HS-27A (cell line): ENCODE measurements around the gene CASTOR1.
"Not testable (repeated sequence)": the region's sequence is repeated elsewhere in the genome, so short reads cannot be mapped to it uniquely, and the experiment has no call there.

ENCODE experiments used
- DNase-seq: peaks from one replicate; pipeline ENCODE4 v3.0.0-alpha.2; 2012; ENCODE audit warnings: low read depth, missing footprints

The CASTOR1 gene

DNA sequence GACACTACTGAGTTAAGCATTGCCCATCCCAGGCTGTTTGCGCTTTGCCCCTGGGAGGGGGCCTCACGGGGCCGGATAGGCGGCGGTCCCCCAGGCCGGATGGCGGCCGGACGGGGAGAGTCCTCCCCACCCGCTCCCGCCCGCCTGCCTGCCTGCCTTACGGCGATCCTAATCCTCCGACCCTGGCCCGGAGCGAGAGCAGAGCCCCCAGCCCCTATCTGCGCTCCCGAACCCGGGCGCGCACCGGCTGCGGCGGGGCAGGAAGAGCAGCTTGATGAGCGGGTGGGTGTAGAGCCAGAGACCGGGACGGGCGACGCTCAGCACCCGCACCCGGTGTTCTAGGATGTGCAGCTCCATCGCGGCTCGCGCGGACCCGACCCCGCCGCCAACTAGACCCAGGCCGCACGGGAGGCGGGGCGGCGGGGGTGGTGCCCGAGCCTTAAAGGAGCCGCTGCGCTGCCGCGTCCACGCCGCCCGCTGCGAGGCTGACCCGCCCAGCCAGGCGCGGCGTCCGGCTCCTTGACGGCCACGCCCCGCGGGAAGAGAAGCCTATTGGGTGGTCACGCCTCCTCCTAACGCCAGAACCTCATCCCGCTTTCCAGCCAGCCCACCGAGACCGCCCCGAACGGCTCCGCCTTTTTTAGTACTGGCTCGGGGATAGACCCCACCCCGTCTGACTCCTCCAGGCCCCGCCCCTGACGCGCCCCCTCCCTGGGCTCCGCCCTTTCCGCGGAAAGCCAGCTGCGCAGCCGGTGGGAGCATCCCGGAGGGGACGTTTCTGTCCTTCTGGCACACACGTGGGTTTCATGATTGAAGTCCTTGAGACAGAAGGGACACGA, at the start of gene CASTOR1:
CASTOR1 (minus strand) TSS at position 365 of the 839 bp plus-strand sequence; CDS start at position 357, 8 bp downstream.
- DNase-seq, result peak; percentile 87

DNA sequence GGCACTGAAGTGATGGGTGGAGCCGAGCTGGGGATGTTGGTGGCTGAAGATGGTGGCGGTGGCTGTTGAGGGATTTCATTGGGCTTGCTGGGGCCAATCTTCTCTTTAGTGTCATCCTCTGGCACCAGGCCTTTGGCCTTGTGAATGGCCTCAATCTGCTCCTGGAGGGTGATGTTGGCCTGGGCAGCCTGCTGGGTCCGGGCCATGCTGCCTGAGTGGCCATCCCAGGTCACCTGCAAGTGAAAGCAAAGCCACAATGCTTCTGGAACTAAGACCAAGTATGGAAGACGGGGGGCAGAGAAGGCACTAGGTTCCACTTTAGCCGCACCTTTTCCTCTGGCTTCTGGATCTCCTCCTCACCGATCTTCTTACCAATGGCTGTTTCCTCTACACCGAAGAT, 49.5 kb upstream of the CASTOR1 start:
- no peak for DNase-seq

DNA sequence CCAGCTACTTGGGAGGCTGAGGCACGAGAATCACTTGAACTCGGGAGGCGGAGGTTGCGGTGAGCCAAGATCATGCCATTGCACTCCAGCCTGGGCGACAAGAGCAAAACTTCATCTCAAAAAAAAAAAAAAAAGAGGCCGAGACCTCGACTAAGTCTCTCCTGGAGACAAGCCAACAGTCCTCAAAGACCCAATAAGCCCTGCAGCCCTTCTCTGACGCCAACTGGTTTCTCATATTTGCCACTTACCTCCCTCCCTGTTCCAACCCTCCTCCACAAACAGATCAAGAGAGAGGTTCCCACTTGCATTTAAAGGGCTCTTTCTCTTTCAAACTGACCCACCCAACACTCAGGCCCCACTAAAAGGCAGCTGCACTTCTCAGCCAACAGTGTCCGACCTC, 49.0 kb upstream of the CASTOR1 start:
- DNase-seq, result not testable (repeated sequence)

DNA sequence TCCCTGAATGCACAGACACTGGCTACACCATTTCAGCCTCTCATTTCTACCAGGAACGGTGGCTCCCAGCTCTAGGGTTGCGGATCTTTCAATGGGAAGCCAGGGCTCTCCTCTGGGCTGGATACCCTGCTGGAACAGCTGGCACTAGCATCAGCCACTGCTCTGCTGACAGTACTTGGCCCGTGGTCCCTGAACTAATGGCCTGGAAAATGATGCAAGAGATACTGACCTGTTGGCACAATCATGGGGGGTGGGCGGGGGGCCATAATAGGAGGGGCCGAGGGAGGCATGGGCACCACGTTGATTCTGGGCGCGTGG, 48.1 kb upstream of the CASTOR1 start:
- DNase-seq, result no peak

DNA sequence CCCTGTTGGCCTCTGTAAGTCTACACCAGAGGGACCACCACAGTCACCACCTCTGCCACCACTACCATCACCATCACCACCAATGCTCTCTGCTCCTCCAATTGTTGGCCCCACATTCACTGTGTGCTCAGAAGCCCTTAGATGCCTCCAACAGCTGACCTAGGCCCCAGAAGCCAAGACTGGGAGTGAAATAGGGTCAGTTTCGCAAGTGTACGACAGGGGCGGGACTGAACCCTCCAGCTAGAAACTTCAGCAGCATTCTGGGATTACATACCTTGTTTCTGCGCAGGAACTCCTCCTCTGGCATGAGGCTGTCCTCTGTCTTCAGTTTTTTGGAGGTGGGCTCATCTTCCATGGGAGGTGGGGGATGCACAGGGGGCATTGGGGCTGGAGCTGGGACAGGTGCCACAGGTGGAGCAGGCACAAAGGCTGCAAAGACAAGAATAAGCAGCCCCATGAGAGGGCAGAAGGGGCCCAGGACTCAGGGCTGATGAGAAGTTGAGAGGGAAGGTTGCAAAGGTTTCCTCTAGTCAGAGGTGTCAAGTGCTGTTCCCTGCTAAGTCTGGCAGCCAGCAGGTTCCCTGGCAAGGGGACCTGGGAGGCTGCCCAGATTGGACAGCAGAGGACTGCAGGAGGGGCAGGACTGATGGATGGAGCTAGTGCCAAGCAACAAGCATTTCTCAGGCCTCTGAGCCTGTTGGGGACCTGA, 47.6 kb upstream of the CASTOR1 start:
- no peak for DNase-seq

DNA sequence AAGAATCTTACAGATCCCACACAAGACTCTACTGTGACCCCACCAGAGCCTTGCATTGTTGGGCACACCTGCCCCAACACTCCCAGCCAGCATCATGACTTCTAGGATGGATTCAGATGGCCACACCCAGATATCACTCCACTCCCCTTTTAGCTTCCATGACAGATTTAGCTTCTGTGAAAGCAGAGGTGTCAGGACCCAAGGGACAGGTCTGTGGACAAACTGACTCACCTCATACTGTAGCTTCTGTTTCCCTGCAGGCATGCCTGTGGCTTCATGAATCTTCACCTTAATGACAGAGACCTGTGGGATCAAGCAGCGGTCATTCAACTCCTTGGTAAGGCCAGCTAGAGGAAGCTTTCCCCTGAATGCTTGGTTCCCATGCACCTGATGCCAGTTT, 45.9 kb upstream of the CASTOR1 start:
- DNase-seq, result no peak

DNA sequence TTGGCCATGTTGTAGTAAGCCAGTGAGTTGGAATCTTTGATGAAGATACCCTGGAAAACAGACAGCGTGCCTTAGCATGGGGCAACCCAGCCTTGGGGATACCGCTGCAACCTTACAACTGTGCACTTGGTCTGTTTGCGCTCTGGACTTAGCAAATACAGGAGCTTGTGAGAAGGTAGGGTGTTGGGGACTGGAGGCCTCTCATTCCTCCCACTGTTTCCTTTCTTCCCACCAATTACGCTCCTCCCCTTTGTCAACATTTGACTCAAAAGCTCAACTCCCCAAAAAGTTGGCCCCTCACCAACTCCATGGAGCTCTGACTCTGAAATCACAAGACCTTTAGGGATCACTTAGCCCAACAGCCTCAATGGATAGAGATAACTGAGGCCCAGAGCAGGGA, 45.3 kb upstream of the CASTOR1 start:
- DNase-seq, result no peak

DNA sequence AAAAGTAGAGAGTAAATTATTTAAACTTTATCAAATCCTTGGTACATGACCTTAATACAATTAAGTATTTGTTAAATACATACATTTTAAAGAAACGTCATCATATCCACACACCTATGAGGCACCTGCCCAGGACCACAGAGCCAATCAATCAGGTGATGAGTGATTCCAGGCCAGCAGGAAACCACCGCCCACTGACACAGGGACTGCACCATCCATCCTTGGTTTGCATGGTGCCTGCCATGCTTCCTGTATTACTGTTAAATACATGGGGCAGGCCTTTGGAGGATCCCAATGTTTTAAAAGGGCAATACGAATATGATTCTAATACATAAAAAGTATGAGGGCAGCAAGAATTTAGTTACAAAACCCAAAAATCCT, 44.4 kb upstream of the CASTOR1 start:
- DNase-seq, result no peak

DNA sequence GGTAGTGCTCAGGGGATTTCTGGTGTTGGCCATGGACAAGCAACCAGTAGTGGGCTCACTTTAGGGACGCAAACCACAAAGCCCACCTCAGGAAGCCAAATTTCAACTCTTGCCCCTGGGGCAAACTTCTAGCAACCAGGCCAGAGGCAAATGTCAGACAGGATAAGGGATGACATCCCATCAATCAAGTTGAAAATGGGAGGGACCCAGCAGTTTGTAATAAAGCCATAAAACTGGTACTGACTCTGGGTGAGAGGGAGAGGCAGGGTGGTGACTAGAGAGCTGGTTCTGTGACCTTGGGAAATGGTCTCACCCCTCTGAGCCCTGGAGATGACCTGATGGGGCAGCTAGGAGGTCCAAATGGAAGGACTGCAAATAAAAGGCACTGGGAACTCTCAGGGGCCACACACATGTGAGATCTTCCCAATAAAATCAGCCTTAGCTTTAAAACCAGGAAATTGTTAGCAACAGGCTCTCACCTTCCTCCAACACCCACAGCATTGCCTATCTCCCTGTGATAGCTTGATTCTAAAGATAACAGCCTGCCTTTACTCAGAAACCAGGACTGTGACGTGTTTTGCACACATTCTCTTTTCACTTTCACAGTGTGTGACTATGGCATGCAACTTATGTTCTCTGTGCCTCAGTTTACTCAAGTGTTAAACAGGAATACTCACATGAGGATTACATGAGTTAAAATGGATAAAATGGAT, 43.8 kb upstream of the CASTOR1 start:
- no peak for DNase-seq

DNA sequence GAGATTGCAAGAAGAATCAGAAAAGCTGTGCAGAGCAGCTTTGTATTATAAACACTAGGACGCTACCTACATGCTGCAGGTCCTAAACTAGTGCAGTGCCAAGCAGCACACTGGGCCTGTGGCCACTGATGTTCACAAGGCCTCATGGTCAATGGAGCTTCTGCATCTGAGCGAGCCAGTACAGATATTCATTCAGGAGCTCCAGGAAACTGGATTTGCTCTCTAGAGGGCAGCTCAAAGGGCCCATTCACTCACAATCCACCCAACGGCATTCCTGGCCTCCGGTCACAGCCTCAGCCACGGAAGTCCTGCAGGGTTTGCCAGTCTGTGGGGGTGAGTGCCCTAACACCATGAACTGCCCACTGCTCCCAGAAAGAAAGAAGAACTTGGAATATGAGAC, 43.2 kb upstream of the CASTOR1 start:
- DNase-seq, result no peak

DNA sequence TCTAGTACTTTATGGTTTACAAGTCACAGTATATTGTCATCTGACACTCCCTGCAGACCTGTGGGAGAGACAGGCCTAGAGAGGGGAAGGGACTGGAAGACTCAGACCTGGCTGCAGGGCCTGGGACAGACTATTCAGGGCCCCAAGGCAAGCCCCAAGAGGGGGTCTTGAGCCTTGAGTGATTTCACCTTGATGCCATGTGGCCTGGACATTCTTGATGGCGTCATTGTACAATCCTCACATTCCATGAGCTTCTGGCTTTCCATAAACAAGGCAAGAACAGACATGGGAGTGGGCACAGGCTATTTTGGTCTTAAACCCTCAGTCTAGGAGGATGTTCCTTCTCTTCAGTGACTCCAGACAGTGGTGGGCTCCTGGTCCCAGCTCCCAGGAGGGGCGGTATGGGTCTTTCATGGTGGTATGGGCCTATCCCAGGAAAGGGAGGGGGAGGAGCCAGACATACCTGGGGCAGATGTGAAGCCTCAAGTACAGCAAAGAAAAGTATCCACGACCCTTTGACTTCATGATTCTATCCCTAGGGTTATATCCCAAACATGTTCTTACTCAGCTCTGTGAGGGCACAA, 39.3 kb upstream of the CASTOR1 start:
- DNase-seq, result no peak

GRCh38 chr22:30327864-30328345, 38.6 kb upstream of the CASTOR1 start:
- no peak for DNase-seq

DNA sequence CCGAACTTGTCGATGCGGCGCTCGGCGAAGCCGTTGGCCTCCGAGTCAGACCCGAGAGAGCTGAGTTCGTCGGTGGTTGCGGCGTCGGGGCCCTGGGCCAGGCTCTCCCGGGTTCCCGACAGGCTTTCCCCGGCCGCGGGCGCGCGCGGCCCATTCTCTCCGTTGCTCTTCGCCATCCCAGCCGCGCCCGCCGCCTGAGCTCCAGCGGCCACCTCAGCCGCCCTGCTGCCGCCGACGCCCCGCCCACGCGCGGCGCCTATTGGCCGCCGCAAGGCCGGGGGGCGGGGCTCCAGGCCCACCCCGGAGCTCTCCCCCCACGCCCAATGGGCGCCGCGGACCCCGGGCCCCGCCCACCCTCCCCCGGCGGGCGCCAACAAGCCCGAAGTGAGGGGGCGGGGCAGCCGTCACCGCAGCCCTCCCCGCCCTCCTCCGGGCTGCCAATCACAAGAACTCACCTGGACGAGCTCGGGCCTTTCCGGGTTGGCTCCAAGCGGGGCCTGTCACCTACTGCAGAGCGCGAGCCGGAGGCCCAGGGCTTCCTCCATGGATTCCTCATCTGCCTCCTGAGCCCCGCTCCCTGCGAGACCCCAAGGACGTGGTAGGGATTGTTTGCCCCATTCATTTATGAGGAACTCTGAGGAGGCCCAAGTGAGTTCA, 37.5 kb upstream of the CASTOR1 start, which contains the start of gene TBC1D10A:
TBC1D10A (minus strand) TSS at position 236 of the 657 bp plus-strand sequence; CDS start at position 176, 60 bp downstream.
- peak; percentile 31 for DNase-seq

GRCh38 chr22:30326255-30326705, 37.0 kb upstream of the CASTOR1 start:
- DNase-seq, result no peak

- DNase-seq, result no peak
Measured at GRCh38 chr22:30325724-30326254, 36.5 kb upstream of the CASTOR1 start.

- DNase-seq, result peak; percentile 36
Measured at GRCh38 chr22:30325065-30325720, 35.9 kb upstream of the CASTOR1 start.

DNA sequence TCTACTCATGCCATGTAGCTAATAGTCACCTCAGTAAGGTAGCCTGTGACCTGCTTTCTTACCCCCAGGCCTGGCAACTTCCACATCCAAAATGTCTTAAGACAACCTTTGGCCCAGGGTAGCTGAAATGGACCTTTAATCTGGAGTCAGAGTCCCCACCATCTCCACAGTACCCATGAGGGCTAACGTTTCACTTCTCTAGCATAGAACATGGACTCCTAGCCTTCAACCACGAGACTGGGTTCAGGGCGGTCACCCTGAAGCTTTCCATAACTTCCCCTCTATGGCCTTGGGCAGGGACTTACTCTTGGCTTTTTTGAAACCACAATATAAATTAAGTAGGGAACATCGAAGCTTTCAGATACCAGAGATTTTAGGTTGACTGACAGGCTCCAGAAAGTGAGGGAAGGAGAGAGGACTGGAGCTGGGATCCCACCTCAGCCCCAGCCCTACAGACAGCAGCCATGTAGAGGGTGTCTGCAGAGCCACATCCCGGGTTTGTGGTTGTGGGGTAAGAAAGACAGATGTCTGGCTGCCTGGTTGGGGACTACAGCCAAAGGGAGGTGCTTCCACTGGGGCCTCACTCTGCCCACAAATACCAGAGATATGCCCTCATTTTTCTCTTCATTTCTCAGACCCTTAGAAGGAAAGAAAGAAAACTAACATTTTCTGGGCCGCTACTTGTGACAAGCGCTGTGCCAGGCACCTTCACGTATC, 34.9 kb upstream of the CASTOR1 start:
- DNase-seq, result no peak

GRCh38 chr22:30323246-30323645, 33.9 kb upstream of the CASTOR1 start:
- no peak for DNase-seq

- no peak for DNase-seq
Measured at GRCh38 chr22:30321461-30321860, 32.2 kb upstream of the CASTOR1 start.

DNA sequence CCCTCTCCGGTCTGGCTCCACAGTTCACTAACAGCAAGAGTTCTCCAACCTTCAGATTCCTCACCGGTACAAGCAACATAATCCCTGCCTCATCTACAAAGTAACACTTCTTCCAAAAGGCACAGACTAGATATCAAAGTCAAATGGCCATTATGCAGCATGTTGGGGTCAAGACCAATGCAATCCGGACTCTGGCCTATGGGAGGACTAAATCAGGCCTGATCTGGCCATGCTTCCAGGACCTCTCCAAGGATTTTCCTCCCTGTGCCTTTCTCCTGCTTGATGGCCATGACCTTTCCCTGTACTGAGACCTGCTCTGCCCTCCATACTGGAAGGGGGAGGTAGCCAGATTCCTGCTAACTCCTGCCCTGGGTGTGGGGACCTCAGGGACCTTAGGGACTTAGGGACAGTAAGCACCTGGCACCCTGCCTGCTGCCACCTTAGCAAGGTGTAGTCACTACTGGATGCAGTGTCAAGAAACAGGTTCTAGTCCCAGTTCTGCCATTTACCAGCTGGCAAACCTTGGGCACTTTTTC, 30.8 kb upstream of the CASTOR1 start:
- no peak for DNase-seq
